Measurements from ENCODE around the gene EPN2. TPM values are rescaled to one million over a fixed set of nuclear protein-coding genes. Genes with fewer than 3 reads are reported as not detected.
"Not testable (repeated sequence)": the region's sequence is repeated elsewhere in the genome, so short reads cannot be mapped to it uniquely, and the experiment has no call there.

Gene EPN2
- total RNA-seq, 1 donor from 2014 or later: 30.8 TPM

DNA sequence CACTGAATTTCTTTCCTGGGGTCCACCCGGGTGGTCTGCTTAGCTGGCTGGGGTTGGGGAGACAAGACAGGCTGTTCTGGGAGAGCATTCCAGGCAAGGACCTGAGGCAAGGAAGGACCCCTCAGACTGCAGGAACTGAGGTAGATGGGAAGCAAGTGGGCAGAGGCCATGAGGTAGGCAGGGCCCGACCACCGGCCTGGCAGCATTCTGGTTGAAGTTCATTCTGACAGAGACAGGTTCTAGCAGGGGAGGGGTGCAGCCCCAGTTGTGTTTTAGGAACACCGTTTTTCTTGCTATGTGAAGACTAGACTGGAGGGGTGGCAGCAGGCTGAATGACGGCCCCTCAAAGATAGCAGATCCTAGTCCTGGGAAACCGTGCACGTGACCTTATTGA is 107.9 kb downstream of the EPN2 start:
- no peak for DNase-seq (ENCODE audit: low read depth, low spot score)

GRCh38 chr17:19345486-19346350 is 108.6 kb downstream of the EPN2 start:
- DNase-seq (ENCODE audit: low read depth, low spot score): no peak

GRCh38 chr17:19346351-19347255 is 109.4 kb downstream of the EPN2 start:
- no peak for DNase-seq (ENCODE audit: low read depth, low spot score)

GRCh38 chr17:19347323-19348080 is 110.3 kb downstream of the EPN2 start:
- DNase-seq (ENCODE audit: low read depth, low spot score): no peak

GRCh38 chr17:19348081-19348650 is 111.0 kb downstream of the EPN2 start:
- no peak for DNase-seq (ENCODE audit: low read depth, low spot score)

- DNase-seq (ENCODE audit: low read depth, low spot score): no peak
Measured at GRCh38 chr17:19348806-19349205, 111.6 kb downstream of the EPN2 start.

GRCh38 chr17:19353401-19353800 is 116.2 kb downstream of the EPN2 start:
- DNase-seq (ENCODE audit: low read depth, low spot score): not testable (repeated sequence)

DNA sequence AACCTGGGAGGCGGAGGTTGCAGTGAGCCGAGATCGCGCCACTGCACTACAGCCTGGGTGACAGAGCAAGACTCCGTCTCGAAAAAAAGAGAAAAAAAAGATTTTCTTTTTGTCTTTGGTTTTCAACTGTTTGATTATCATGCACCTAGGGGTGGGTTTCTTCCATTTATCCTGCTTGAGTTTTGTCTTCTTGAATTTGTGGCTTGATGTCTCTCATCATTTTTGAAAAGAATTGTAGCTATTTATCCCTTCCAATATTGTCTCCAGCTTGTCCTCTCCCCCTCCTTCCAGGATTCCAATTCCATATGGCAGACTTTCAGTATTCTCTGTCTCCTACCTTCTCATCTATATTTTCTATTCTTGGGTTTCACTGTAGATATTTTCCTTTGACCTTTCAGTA is 117.6 kb downstream of the EPN2 start:
- DNase-seq (ENCODE audit: low read depth, low spot score): no peak

GRCh38 chr17:19357351-19357750 is 120.2 kb downstream of the EPN2 start:
- no peak for DNase-seq (ENCODE audit: low read depth, low spot score)

GRCh38 chr17:19357761-19358160 is 120.6 kb downstream of the EPN2 start:
- no peak for DNase-seq (ENCODE audit: low read depth, low spot score)

GRCh38 chr17:19359151-19359550 is 122.0 kb downstream of the EPN2 start:
- DNase-seq (ENCODE audit: low read depth, low spot score): no peak

- DNase-seq (ENCODE audit: low read depth, low spot score): no peak
Measured at GRCh38 chr17:19359856-19360255, 122.7 kb downstream of the EPN2 start.

DNA sequence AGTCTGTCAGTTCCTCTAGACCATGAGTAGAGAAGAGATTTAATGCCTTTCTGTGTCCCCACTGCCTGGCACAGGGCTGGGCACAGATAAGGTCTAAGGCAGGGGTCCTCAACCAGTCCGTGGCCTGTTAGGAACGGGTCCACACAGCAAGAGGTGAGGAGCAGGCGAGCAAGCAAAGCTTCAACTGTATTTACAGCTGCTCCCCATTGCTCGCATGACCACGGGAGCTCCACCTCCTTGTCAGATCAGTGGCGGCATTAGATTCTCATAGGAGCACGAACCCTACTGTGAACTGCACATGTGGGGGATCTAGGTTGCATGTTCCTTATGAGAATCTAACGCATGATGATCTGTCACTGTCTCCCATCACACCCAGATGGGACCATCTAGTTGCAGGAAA is 123.6 kb downstream of the EPN2 start:
- no peak for DNase-seq (ENCODE audit: low read depth, low spot score)

DNA sequence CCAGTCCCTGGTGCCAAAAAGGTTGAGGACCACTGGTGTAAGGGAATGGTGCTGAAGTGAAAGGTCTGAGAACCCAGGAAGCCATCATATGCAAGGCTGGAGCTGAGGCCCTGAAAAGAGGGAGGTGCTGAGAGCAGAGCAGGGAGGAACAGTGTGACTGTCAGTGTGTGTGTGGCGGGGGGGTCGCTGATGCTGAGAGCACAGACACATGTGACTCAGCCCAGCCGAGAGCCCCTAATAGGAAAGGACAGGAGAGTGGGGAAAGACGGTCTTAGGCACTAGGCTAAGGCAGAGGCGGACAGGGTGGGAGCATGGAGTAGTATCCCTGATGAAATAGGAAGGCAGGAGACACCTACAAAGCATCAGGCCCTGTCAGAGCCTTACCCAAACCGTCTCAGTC is 124.2 kb downstream of the EPN2 start:
- no peak for DNase-seq (ENCODE audit: low read depth, low spot score)

DNA sequence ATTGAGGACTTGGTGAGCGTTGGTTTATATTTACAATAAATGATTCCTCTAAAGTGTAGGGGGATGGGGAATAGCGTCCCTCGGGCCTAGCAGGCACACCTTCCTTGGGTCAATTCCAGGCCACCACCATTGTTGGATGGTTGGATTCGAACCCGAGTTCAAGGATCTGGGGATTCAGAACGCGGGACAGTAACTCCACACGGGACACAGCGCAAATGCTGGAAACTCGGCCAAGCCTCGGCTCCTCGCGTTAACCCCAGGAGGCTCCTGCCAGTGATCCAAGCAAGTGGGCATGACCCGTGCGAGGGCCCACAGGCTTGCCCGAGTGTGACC is 124.7 kb downstream of the EPN2 start:
- DNase-seq (ENCODE audit: low read depth, low spot score): no peak

DNA sequence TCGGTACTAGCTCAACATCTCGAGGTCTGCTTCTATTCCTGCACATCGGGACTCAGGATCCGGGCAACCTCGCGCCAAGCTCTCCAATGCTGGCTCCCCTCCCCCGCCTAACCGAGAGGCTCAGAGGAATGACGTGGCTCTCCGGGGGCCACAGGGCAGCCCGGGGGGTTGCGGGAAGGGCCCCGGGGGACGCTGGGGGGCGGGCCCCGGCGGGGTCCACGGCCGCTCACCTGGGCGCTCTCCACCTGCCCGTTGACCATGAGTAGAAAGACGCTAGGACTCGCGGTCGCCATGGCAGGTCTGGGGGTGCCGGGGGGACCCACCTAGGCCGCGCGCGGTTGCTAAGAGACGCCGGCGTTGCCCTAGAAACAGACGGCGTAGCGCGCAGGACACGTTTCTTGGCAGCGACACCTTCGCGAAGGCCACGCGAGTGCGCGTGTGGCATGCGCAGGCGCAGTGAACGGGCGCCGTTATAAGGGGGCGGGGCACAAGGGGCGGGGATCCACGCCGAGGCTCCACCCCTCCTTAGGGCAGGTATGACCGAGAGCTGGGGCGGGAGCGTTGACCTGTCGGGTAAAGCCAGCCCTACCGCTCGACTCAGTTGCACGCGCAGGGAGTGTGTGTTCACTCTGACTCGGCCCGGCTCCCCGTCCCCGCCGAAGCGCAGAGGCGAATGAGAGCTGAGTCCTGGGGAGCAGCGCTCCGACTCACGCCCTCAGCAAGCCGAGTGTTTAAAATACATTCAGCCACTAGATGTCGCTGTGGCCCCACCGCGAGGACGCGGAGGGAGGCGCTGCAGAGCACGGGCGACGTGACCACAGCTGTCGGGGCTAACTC is 125.3 kb downstream of the EPN2 start, which contains the start of gene B9D1:
B9D1 (minus strand) TSS at position 447 of the 837 bp plus-strand sequence; CDS start at position 293, 154 bp downstream.
- peak; percentile 69 for DNase-seq (ENCODE audit: low read depth, low spot score)

- DNase-seq (ENCODE audit: low read depth, low spot score): no peak
Measured at GRCh38 chr17:19363114-19363438, 125.9 kb downstream of the EPN2 start.

DNA sequence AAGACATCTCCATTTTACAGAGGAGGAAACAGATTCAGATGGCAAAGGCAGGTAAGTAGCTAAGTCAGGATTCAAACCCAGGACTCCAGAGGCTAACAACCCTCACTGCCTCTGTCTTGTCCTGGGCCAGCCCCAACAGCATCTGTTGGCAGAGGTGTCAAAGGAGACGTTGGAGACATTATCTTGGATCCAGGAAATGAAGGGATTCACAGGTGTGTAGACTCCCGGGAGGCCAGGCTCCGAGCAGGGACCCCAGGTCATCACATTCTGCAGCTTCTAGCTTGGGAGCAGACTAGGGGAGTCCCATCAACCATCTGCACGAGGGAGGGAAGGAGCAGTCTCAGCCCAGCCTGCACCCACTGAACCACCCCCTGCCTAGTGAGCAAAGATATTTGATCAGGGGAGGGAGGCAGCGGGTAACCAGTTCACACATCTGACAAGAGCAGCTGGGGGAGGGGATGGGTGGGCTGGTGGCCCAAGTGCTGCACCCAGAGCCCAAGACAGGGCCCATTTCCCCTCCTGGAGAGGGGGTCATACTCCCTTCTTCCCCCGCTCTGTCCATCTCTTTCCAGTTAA is 126.4 kb downstream of the EPN2 start:
- no peak for DNase-seq (ENCODE audit: low read depth, low spot score)

DNA sequence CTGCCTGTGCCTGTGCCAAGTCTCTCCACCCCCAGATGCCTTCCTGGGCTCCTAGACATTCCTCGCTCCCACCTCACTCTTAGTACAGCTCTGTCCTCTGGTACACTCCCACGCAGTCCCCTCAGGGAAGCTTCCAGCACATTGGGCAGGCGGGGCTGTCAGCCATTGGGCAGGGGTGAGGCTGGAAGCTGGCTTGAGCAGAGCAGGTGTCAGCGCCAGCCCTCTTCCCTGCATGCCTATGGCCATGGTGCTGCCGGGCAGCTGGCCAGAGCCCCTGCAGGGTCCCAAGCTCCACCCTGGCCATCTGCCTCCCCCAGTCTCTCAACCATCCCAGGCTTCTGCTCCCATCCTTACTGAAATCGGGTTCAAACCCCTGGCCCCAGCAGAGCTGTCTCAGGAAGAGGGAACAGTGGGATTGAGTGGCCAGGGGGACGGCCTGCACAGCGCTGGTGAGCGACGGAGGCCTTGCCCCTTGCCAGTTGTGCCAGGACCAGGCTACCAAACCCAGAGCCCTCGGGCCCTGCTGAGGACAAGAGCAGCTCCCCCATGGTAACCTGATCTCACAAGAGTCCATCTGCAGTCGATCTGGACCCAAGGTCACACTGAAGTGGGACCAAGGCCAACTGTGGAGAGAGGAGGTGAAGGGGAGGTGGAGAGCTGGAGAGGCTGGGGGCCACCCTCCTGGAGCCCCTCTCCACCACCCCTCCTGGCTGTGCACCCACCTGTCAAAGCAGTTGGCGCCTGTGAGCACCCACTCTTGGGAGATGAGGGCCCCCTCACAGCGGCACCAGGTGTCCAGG is 127.7 kb downstream of the EPN2 start:
- DNase-seq (ENCODE audit: low read depth, low spot score): no peak

- DNase-seq (ENCODE audit: low read depth, low spot score): no peak
Measured at GRCh38 chr17:19365499-19365817, 128.3 kb downstream of the EPN2 start.

All from pulmonary artery endothelial cell (primary cell).